HG02981 (cell line): Measurements from ENCODE around the gene KLHL24.
"Not testable (repeated sequence)": the region's sequence is repeated elsewhere in the genome, so short reads cannot be mapped to it uniquely, and the experiment has no call there.

ENCODE experiments used
- ATAC-seq: cut with Tn5 transposase; IDR thresholded peaks from one replicate; pipeline ENCODE4 v1.9.1; 2021; ENCODE audit warnings: mild to moderate bottlenecking, moderate library complexity; ENCODE audit not compliant: unreplicated experiment

KLHL24 gene

DNA sequence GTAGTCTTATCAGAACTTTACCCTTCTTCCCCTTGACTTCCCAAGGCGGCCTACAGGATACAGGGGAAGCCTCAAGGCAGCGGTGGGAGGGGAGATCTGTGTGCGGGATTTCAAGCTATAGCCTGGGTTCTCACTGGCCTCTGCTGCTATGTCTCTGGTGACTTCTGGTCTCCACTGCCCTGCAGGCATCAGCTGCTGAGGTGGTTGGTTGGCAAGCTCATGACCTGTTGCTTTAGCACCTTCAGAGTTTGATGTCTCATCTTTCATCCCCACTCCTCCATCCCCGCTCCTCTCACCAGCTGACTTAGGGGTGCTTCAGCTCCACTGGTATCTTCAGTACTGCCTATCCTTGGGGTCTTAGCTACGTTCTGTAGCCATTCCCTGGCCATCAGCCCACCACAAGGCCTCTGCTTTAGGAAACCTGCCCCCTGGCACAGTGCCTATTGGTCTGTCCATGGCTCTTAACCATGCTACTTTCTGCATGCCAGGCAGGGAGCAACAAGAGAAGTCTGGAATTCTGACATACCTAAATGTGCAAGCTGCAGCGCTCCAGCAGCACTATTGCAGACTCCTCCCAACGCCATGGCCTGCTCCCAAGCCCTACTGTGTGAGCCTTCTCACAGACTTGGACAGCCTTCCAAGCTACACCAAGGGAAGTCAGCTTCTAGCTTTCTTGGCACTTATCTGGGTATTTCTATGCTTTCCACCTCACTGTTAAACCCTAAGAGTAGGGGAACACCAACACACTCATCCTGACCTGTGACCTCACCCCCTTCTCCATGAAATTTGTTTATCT is 60.3 kb downstream of the KLHL24 start:
- ATAC-seq = no peak

DNA sequence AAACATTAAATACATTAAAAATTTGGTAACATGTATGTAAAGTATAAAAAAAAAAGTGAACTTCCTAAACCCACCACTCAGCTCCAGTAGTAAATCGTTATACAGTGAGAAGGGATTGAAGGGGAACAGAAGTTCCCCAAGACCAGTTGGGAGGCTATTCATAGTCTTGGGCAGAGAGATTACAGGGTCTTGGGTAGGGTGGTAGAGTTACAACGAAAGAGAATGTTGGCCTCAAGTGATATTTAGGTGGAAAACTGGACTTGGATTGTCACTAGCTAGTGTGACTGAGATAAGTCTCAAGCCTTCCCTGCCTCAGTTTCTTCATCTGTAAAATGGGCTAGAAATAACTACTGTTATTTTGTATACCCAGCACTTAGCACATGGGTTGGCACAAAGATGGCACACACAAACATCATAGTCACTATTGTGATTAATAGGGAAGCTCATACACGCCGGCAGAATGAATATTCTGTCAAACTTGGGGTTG is 61.7 kb downstream of the KLHL24 start:
- ATAC-seq = no peak

DNA sequence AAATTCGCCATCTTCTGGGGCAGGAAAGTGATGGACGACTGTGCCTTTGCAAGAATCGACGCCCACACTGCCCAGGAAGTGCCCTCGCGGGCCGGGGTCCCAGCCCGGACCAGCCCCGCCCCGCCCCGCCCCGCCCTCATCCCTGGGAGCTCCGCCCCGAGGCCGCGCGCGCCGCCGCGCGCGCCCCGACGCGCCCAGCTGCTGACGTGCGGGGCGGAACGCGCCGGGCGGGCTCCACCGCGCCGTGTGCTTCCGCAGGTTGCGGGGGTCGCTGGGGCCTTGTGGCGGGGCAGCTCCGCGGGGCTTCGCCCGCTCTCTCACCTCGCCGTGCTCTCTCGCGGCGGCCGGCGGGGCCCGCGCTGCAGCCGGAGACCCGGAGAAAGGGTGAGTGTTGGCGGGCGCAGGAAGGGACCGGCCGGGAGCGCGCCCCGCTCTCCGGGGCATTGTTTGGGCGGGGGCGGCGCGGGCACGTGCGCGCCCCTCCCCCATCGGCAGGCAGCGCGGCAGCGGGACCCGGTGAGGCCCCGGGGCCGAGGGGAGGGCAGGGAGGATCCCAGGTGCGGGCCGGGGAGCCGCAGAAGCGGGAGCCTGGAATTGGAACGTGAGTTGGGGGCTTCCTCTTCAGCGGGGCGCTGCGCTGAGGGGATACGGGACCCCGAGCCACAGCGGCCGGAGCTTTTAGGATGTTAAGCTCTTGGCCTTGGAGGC is 62.3 kb downstream of the KLHL24 start, which contains the start of gene YEATS2:
TSS of gene YEATS2 (plus strand) at position 188 of the 708 bp plus-strand sequence. CDS start 17,366 bp downstream, outside the sequence.
- peak; percentile 81 for ATAC-seq

DNA sequence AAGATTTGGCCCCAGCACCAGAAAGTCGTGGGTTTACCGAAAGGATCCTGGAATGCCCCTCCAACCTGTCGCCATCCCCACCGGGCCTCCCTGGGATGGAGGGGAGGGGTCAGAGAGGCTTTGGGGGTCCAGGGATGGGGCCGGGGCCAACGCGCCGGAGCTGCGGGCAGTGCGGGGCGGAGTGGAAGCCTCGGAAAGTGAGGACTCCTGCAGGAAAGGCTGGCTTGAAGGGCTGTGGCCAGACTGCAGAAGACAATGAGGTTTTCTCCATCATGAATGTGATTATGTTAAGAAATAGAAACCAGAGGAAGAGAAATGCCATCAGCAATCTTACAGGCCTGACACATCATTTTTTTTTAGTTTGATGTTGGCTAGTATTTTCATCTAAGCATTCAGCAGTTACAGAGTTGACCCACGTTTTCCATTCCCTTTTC is 62.9 kb downstream of the KLHL24 start:
- ATAC-seq = no peak

DNA sequence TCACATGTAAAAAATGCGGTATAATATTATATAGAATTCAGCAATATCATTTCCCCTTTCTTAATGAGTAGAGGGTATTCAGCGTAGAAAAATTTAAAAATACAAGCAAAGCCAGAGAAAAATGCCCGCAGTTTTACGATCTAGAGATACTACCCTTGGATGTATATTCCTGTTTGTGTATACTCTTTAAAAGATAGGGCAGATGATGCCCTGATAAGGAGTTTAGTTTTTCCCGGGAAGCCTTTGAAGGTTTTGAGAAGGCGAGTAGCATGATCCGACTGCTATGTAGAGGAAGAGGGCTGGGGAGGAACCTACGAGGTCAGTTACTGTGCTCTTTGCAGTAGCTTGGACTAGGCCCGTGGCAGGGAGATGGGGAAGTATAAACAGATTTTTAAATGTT is 63.3 kb downstream of the KLHL24 start:
- ATAC-seq = no peak

DNA sequence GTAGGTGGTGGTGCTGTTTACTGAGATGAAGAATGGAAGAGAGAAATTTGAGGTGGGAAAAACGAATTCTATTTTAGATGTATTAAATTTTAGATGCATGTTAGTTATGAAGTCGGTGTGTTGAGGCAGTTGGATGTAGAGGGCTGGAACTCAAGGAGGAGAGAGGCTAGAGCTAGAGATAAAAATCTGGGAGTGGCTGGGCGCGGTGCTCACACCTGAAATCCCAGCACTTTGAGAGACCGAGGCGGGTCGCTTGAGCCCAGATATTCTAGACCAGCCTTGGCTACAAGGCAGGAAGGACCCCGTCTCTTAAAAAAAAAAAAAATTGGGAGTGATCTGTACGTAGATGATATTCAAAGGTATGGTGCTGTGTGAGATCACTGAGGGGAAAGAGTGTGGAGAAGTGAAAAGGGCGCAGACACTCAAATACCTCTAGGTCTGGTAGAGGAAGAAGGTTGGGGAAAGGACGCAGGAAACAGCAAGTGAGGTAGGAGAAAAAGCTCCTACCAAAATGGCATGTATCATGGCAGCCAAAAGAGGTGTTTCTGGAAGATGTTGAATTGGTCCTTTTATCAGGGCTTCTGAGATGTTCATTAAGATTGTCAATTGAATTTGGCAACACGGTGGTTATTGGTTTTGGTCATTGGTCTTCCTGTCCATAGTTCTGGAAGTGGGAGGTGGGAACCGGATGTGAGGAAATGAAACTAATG is 64.0 kb downstream of the KLHL24 start:
- no peak for ATAC-seq

DNA sequence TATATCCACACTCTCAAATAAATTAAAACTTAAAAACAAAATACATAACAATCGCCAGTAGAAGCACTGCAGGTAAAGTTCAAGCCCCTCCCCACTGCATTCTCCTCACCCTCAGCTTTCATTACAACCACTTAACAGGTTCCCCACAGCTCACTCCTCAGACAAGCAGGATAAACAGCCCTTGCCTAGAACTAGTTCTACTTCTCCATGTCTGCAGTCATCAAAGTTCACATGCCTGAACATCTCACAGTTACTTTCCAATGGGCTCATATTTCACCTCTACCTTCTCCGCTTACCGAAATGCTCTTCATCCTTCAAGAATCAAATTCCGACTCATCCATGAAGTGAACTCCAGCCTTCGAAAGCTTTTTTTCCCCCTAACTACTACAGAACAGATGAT is 66.3 kb downstream of the KLHL24 start:
- no peak for ATAC-seq

DNA sequence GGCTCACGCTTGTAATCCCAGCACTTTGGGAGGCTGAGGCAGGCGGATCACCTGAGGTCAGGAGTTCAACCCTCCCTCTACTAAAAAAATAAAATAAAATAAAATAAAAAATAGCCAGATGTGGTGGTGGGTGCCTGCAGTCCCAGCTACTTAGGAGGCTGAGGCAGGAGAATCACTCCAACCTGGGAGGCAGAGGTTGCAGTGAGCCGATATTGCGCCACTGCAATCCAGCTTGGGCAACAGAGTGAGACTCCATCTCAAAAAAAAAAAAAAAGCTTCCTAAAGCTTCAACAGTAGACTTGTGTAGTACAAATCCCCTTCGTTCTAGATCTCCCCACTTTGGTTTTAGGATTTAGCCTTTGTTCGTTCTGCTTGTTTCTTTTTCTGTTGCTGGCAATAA is 68.5 kb downstream of the KLHL24 start:
- ATAC-seq = not testable (repeated sequence)

DNA sequence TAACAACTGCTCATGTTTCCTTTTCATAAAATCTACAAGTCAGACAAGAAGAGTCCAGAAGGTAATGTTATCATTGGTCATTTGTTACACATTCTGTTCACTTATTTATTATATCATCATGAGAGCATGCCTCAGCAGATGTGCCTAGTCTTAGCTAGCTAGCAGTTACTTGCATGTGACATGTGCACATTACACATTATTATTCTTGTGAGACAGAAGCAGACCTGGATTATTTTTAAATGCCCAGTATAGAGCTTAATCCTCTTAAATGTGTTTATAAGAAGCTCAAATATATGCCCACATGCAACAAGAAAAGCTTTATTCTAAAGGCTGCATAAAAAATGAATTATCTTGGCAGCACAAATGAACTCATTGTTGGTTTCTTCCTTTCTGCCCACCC is 74.8 kb downstream of the KLHL24 start:
- ATAC-seq = no peak

DNA sequence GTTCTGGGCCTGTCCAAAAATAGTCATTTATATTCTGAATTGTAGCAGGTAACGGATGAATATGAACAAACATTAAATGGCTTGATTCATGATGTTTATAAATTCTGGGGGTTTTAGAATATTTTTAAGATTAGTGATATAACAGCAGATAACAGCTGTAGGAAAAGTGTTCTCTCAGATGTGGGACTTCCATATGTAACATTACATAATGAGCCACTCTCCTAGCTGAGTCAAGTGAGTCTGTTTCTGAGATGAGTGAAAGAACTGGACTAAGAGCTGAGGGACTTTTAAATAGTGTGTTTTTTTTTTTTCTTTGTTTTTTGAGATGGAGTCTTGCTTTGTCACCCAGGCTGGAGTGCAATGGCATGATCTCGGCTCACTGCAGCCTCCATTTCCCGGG is 76.1 kb downstream of the KLHL24 start:
- no peak for ATAC-seq

DNA sequence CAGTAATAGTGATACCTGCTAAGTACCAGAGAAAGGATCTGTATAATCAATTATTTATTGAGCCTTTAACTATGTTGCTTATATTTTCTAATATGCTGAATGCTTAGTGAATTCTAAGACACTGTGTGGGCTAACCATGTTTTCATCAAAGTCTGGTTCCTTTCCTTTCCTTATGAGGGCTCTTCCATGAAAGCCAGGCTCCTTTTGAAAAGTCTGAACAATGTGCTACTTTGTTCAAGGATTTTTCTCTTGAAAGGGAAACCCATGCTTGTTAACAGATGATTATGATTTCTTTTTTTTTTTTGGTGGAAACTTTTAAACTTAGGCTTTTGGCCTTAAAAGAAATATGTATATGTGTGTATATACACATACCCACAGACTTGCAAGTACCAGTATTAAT is 79.2 kb downstream of the KLHL24 start:
- ATAC-seq = no peak

DNA sequence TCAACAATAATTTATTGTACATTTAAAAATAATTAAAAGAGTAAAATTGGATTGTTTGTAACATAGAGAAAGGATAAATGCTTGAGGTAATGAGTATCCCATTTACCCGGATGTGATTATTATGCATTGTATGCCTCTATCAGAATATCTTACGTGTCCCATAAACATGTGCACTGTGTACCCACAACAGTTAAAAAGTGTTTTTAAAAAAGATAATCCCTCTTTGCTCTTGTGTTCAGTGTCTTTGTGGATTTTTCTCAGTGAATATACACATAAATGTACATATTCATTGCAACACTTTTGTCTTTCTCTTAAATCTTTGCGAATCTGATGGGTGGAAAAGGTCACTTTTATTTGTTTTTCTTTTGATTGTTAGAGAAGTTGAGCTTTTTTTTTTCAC is 82.6 kb downstream of the KLHL24 start:
- ATAC-seq = no peak

DNA sequence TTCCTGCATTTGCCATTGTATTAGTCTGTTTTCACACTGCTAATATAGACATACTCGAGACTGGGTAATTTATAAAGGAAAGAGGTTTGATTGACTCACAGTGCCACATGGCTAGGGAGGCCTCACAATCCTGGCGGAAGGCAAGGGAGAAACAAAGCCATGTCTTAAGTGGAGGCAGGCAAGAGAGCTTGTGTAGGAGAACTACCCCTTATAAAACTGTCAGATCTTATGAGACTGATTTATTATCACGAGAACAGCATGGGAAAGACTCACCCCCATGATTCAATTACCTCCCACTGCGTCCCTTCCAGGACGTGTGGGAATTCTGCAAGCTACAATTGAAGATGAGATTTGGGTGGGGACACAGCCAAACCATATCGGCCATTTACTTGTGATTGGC is 90.0 kb downstream of the KLHL24 start:
- ATAC-seq = no peak

DNA sequence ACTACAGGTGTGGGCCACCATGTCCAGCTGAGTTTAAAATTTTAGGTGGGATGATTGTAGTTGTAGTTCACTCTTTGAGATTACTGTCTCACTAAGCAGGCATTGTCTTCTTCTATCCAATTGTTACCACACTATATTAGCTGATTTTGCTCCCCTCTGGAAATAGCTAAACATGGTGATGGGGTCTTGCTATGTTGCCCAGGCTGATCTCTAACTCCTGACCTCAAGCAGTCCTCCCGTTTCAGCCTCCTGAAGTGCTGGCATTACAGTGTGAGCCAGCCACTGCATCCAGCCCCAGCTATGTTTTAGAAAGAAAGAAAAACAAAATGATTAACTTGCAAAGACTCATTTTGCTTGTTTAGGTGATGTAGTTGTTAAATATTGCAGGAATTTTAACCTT is 92.8 kb downstream of the KLHL24 start:
- ATAC-seq = no peak

DNA sequence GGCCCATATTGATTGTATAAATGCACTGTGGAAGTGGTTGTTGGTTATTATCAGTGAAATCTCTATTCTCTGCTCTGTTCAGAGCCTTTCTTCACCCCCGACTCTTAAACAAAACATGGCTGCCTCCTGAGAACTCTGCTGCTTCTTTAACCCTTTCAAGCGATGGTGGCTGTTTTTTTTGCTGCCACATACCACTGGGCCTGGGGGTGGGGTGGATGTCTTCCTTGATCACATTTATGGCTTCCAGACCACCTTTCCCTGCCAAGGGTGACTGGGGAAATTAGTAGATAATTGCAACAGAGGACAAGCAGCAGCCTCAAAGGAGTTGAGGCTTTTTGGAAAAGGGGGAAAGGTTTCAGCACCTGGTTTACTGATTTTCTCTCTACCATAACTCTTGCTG is 94.9 kb downstream of the KLHL24 start:
- no peak for ATAC-seq

DNA sequence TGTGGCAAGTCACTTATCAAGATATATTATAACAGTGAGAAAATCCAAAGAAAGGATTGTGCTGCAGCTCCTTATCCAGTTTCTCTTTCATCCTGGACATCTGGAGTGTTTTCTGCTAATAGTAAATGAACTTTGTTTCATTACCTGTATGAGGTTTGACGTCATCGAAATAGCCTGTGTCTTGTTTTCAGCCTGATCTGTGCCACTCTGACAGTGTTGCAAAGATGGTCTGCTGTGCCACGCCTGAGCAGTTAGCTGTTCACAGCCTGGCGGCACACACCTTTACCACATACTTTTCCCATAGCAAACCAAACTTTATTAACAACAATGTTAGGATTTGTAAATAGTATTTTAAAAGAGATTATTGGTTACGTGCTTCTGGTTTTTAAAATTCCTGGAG is 96.2 kb downstream of the KLHL24 start:
- ATAC-seq = no peak

DNA sequence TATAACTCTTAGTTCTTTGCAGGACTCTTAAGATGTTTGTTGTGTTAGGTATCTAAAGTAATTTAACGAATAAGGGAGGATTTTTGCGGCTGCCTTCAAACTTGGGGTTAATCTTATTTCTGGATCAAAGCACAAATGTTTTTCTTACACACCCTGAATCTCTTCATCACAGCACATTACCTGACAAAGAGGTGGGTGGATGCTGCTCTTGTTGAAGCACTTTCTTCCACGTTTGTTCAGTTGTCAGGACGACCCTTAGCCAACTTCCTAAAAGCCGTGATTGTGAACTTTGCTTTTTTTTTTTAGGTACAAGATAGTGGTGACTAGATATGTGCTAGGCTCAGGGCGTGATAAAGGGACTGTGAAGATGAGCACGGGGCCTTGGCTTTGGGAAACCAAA is 98.1 kb downstream of the KLHL24 start:
- ATAC-seq = no peak
